Testis (tissue), 3 donors: ENCODE measurements around the gene ACACB. TPM values are rescaled to one million over a fixed set of nuclear protein-coding genes. Genes with fewer than 3 reads are reported as not detected.

Experiments
- DNase-seq: peaks from one replicate; pipeline ENCODE4 v3.0.0-alpha.2; 2019
- H3K27ac ChIP-seq, 2 donors: fragments of 200-600 bp; sonication (generic); one replicate each; pipeline ENCODE4 v1.5.1; 2019
- H3K27me3 ChIP-seq: fragments of 200-600 bp; sonication (generic); one replicate; pipeline ENCODE4 v1.5.1; 2019
- H3K36me3 ChIP-seq: fragments of 200-600 bp; sonication (generic); one replicate; pipeline ENCODE4 v1.5.1; 2017; ENCODE audit warnings: low read depth; ENCODE audit errors: missing control alignments
- H3K4me1 ChIP-seq: fragments of 200-600 bp; sonication (generic); one replicate; pipeline ENCODE4 v1.5.1; 2019
- H3K4me3 ChIP-seq, 2 donors: fragments of 200-600 bp; sonication (generic); one replicate each; pipeline ENCODE4 v1.5.1; 2017 to 2019
- H3K9me3 ChIP-seq: fragments of 200-600 bp; sonication (generic); one replicate; pipeline ENCODE4 v1.5.1; 2017
- POLR2A ChIP-seq: fragments of 450-650 bp; IDR thresholded peaks from one replicate; pipeline ENCODE4 v1.6.1; 2017; ENCODE audit warnings: antibody characterized with exemption, mild to moderate bottlenecking, moderate library complexity
- WGBS, 2 donors: methylation state at CpG; one replicate each; pipeline ENCODE4 v1.1.5; 2018; 5-methylcytosine and 5-hydroxymethylcytosine counted together
- intact Hi-C: fragments of 100-400 bp; cut with DNase I; formaldehyde crosslinking; loops from one replicate; pipeline ENCODE4 v1.15.1; 2023; ENCODE audit warnings: low total_unique reads
- polyA plus RNA-seq: library from polyadenylated mRNA; stranded (reverse); fragments of 350-450 nt; fragmentation: Illumina TruSeq; extraction: RNeasy Lipid Tissue Mini Kit (QIAGEN cat#74804); gene quantifications from one replicate; pipeline ENCODE4 v1.2.3, GENCODE V29; 2014; ENCODE audit warnings: low read depth, low replicate concordance; ENCODE audit not compliant: insufficient read depth
- total RNA-seq, 2 donors: library from RNA; depleted of rRNA; stranded (reverse); fragments of >200 nt; gene quantifications; one replicate each; pipeline ENCODE4 v1.2.3, GENCODE V29; 2016
- TF ChIP-seq, protein P1 (sequence below), 3 experiments: fragments of 450-650 bp in 2 of 3; fragments of 200-600 bp in 1 of 3; sonication (generic) in 1 of 3; IDR thresholded peaks; one replicate each; pipeline ENCODE4 v1.5.1; 2016 to 2019; ENCODE audit warnings: antibody characterized with exemption in 3 of 3, mild to moderate bottlenecking in 2 of 3, moderate library complexity in 1 of 3

Gene ACACB
- total and polyA plus RNA-seq, 3 donors from 2014 or later: 25.5 to 96.8 (median 61.6) TPM

DNA sequence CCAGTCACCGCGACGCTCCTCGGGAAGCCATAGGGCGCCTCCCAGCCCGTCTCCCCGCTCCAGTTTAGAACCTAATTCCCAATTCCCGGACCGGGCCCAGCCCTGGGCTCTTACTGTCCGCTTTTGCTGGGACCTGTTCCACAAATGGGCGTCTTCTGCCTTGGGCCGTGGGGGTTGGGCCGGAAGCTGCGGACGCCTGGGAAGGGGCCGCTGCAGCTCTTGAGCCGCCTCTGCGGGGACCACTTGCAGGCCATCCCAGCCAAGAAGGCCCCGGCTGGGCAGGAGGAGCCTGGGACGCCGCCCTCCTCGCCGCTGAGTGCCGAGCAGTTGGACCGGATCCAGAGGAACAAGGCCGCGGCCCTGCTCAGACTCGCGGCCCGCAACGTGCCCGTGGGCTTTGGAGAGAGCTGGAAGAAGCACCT lies 18.2 kb upstream of the ACACB start:
- Histone ChIP-seq H3K36me3 (no peaks in the 10 kb centered on the region), H3K27ac (peak overlapping the region; percentile 67 to 90), H3K4me3 (peak overlapping the region; percentile 80 to 81), H3K27me3 (no peaks in the 10 kb centered on the region), H3K9me3 (no peaks in the 10 kb centered on the region), H3K4me1 (peaks cover 11% of the 10 kb centered on the region)
- DNase-seq: no peak
- intact Hi-C loops: no loop called here
- TF ChIP-seq, protein P1, sequence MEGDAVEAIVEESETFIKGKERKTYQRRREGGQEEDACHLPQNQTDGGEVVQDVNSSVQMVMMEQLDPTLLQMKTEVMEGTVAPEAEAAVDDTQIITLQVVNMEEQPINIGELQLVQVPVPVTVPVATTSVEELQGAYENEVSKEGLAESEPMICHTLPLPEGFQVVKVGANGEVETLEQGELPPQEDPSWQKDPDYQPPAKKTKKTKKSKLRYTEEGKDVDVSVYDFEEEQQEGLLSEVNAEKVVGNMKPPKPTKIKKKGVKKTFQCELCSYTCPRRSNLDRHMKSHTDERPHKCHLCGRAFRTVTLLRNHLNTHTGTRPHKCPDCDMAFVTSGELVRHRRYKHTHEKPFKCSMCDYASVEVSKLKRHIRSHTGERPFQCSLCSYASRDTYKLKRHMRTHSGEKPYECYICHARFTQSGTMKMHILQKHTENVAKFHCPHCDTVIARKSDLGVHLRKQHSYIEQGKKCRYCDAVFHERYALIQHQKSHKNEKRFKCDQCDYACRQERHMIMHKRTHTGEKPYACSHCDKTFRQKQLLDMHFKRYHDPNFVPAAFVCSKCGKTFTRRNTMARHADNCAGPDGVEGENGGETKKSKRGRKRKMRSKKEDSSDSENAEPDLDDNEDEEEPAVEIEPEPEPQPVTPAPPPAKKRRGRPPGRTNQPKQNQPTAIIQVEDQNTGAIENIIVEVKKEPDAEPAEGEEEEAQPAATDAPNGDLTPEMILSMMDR (IDR thresholded peaks at IDR 0.05): no peak
- TF ChIP-seq POLR2A: no peak
- WGBS, 2 donors: 0 to 1% methylated on average over 14 to 30 of the region's 32 CpGs

DNA sequence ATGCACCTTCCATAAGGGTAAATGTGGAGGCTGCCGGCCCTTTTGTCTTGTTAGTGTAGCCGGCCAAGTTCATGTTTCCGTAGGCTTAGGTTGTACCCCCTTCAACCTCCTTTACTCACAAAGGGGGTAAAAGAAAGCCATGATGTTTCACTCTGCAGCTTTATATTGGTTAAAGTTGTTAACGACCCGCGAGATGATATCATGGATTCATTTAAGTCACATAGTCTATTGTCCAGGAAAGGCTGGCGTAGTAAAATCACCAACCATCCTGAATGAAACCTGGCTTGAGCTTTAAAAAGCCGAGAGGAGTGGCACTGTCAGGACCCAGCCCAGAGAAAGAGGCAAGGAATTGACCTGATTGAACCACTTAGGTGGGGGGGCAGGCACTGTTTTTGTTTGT lies 17.7 kb upstream of the ACACB start:
- Histone ChIP-seq H3K27ac (peak overlapping the region; percentile 67 to 90), H3K4me3 (peak overlapping the region; percentile 80 to 81), H3K36me3 (no peaks in the 10 kb centered on the region), H3K9me3 (no peaks in the 10 kb centered on the region), H3K27me3 (no peaks in the 10 kb centered on the region), H3K4me1 (peaks cover 11% of the 10 kb centered on the region)
- DNase-seq: no peak
- intact Hi-C loops: no loop called here
- TF ChIP-seq POLR2A: no peak
- TF ChIP-seq, protein P1 (IDR thresholded peaks at IDR 0.05): no peak
- 1% methylated on average over 8 of the region's 8 CpGs for WGBS, 2 donors

DNA sequence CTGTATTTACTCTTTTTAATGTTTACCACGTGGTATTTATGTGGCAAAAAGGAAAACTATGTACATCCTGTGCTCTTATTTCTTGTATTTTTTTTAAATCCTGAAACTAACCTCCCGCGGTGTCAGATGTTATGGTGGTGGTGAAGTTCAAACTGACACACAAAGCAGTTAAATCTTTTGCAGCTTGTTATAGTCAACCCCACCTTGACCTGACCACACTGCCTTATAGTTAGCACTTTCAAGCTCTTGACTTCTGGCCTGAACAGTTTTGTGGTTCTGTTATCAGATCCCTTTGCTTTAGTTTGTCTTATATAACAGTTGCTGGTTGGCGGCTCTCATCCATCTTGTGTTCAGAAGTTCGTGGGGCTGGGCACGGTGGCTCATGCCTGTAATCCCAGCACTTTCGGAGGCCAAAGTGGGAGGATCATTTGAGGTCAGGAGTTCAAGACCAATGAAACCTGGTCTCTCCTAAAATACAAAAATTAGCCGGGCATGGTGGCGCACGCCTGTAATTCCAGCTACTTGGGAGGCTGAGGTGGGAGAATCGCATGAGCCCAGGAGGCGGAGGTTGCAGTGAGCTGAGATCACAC lies 16.9 kb upstream of the ACACB start:
- Histone ChIP-seq H3K36me3 (no peaks in the 10 kb centered on the region), H3K4me1 (peaks cover 11% of the 10 kb centered on the region), H3K27ac (peak overlapping the region in 1 of 2 donors; percentile 90), H3K9me3 (no peaks in the 10 kb centered on the region), H3K4me3 (peak overlapping the region; percentile 80 to 81), H3K27me3 (no peaks in the 10 kb centered on the region)
- no peak for DNase-seq
- no peak for TF ChIP-seq POLR2A
- TF ChIP-seq, protein P1 (IDR thresholded peaks at IDR 0.05): no peak
- 67% methylated on average over 12 of the region's 12 CpGs for WGBS, 2 donors
- intact Hi-C loops: no loop called here

DNA sequence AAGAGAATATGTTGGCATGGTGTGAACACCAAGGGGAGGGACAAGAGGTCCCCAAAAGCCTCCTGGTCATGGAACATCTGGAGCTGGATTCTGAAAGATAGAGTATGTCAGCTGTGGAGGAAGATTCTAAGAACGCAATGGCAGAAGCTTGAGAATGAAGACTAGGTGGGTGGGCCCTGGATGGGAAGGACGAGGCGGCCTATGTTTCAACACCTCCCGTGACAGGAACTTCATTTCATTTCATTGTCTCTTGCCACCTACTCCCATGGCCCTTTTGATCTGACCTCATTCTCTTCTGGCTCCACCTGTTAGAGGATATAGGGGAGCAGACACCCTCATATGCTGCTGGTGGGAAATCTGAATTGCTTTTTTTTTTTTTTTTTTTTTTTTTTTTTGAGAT lies 15.6 kb upstream of the ACACB start:
- 81 to 90% methylated on average over 4 of the region's 4 CpGs for WGBS, 2 donors
- H3K36me3 ChIP-seq: no peaks in the 10 kb centered on the region
- TF ChIP-seq POLR2A: no peak
- TF ChIP-seq, protein P1 (IDR thresholded peaks at IDR 0.05): no peak
- H3K4me3 ChIP-seq: no peak overlapping the region
- H3K9me3 ChIP-seq: no peaks in the 10 kb centered on the region
- intact Hi-C loops: no loop called here
- DNase-seq: no peak
- no peak overlapping the region for H3K27ac ChIP-seq
- no peaks in the 10 kb centered on the region for H3K27me3 ChIP-seq
- H3K4me1 ChIP-seq: peaks cover 11% of the 10 kb centered on the region

DNA sequence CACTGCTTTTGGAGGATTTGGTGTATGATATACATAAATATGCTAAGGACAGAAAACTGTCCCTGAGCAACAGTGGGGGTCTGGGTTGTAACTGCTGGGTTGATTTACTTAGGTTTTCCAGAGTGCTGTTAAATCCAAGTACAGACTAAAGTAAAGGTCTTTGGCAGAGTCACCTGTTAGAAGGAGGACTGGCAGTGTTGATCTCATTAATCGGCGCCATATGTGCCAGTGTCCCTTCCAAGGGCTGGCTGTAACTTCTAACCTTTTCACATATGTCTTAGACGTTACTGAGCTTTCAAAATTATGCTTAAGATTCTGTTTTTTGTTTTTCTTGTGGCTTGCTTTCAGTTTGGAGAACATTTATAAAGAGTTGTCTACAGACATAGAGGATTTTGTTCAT lies 13.9 kb upstream of the ACACB start:
- Histone ChIP-seq H3K4me3 (no peak overlapping the region), H3K9me3 (no peaks in the 10 kb centered on the region), H3K36me3 (no peaks in the 10 kb centered on the region), H3K27me3 (no peaks in the 10 kb centered on the region), H3K4me1 (peaks cover 7% of the 10 kb centered on the region), H3K27ac (no peak overlapping the region)
- intact Hi-C loops: no loop called here
- DNase-seq: no peak
- no peak for TF ChIP-seq POLR2A
- WGBS, 2 donors: 93 to 94% methylated on average over 3 of the region's 3 CpGs
